NCI-H82 treated with DMSO at 0.1 percent for 48 hours (cell line): ENCODE data around the gene TBL3.
A peak's percentile ranks its signal among the peaks of the same experiment; 100 is the strongest.
"Not testable (repeated sequence)": the region's sequence is repeated elsewhere in the genome, so short reads cannot be mapped to it uniquely, and the experiment has no call there.

ENCODE experiments used
- DNase-seq: peaks from one replicate; lab custom pipeline; 2025; ENCODE audit not compliant: unreplicated experiment; lab: John Stamatoyannopoulos, UW

TBL3 gene

DNA sequence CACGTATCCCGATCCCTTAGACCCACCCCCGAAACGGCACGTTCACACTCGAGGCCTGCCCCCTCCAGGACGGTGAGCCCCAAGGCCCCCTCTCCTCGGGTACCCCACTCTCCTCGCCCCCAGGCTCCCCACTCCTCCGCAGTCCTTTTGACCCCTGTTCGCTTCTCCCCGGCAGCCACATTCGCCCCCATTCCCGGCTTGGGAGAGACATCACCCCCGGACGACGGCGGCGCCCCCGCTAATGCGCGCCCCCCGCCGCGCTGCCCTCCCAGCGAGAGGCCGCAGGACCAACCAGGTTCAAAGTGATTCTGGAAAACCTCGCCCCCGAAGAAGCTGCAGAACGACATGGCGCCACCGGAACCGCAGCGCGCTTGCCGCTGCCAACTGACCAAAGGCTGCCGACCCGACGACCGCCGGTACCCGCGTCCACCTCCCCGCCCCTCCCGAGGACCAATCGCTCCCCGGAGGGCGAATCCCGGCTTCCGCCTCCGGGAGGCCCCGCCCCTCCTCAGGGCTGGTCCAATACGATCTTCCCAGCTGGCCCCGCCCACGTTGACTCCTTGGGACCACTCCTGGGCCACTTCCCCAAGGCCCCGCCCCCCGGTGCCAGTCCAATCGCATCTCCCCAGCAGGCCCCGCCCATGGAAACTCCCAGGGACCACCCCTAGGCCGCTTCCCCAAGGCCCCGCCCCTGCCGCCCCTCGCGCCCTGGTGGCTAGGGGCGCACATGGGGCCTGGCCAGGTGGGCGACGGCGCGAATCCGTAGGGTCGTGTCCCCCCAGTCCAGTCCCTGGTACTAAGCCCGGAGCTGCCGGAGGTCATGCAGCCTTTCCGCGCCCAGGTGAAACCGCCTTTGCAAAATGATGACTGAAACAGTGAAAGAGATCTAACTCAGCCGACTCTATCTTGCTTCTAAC is 28.8 kb upstream of the TBL3 start, which contains the start of gene MSRB1:
Gene MSRB1, minus strand, starts transcription at position 390 of the 917 bp plus-strand sequence. Its CDS starts 43 bp downstream, at position 347.
- DNase-seq, result peak; percentile 99

DNA sequence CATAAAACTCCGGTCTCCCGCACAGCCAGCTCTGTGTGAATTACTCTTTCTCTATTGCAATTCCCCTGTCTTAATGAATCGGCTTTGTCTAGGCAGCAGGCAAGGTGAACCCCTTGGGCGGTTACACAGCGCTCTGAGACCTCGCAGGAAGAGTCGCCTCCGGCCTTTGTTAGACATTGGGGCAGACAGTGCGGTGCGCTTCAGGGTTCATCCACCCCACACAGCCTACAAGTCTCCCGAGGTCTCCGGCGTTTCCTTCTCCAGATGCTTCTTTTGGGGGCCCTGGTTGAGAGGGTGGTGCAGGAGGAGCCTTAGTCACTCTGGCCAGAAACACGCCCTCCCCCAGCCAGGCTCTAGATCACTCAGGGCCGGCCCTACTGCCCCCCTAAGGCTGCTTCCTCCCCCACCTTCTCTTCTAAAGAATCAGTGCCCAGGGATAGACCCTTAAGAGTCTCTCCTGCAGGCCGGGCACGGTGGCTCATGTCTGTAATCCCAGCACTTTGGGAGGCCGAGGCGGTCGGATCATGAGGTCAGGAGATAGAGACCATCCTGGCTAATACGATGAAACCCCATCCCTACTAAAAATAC is 27.1 kb upstream of the TBL3 start:
- DNase-seq, result no peak

DNA sequence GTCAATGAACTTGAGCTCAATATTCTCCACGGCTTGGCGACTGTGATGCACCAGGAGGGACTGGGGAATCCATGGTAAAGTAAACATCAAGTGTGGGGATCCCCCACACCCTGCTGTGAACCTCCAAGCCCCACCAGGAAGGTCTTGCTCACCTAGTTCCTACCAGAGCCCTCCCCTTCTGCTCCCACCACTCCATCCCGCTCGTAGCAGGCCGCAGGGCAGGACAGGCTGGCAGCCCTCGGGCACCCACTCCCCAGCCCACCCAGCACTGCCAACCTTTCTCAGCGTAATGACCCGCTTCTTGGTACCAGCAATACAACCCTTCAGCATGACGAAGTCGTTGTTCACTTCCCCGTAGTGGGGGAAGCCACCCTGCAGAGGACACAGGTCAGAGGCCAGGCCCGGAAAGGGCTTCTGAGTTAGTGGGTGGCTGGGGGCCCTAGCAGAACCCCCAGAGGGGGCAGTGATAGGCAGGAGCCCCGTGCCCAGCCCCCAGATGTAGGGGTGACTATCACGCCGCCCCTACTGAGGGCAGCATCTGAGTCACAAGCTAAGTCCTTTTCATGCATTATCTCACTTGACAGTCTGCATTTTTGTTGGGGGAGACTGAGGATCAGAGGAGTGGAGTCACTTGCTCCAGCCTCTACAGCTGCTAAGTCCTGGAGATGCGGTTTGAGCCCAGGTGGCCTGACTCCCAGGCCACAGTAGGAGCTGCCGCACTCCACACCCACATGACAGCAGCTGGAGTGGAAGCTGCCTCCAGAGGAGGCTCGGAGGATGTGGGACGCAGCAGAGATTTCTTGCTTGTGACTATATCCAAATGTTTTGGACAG is 26.1 kb upstream of the TBL3 start:
- DNase-seq, result no peak

DNA sequence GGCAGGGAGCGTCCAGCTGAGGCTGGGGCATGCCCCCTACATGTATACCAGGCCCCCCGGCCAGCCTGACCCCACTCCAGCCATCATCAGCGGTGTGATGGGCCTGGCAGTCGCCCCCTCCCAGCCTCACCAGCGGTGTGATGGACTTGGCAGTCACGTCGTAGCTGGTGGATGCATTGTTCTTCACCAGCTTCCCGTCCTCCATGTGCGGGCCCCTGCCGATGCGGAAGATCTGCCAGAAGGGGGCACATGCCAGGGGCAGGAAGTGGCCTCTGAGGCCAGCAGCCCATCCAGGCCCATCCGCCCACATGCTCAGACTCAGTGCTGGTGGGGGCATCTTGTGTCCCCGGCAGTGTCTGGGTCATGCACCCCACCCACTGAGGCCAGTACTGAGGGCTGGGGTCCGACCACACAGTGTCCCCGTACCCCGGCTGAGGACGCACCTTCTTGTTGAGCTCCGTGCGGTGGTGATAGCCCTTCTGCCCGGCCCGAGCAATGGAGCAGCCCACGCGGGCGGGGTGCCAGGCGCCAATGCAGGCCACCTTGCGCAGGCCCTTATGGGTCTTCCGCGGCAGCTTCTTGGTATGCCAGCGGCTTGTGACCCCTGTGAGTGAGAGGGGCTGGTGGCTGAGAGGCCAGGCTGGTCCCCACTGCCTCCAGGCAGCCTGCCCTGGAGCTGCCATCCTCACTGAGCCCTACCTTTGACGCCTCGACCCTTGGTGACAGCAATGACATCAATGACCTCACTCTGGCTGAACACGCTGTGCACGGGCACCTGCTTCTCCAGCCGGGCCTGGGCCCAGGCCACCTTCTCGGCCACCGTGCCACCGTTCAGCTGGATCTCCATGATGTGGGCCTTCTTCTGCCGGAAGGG is 25.1 kb upstream of the TBL3 start:
- DNase-seq, result no peak

DNA sequence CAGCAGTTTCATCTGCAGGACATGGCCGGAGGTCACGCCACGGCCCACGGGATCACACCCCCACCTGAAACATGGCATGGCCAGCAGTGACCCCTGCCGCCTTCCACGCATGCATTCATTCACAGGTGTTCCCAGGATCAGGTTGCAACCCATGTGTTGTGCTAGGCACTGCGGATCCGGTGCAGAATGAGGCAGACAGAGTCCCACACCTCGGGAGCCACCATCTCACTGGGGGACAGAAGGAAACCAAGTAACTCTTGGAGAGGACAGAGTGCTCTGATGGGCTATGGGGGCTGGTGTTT is 24.5 kb upstream of the TBL3 start:
- no peak for DNase-seq

DNA sequence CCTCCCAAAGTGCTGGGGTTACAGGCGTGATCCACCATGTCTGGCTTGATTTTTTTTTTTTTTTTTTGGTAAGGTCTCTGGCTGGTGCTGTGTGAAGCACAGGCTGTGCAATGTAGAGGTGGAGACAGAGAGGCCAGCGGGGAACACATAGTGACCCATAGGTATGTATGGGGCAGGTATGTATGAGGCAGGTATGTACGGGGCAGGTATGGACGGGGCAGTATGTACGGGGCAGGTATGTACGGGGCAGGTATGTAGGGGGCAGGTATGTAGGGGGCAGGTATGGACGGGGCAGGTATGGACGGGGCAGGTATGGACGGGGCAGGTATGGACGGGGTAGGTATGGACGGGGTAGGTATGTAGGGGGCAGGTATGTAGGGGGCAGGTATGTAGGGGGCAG is 22.3 kb upstream of the TBL3 start:
- no peak for DNase-seq

DNA sequence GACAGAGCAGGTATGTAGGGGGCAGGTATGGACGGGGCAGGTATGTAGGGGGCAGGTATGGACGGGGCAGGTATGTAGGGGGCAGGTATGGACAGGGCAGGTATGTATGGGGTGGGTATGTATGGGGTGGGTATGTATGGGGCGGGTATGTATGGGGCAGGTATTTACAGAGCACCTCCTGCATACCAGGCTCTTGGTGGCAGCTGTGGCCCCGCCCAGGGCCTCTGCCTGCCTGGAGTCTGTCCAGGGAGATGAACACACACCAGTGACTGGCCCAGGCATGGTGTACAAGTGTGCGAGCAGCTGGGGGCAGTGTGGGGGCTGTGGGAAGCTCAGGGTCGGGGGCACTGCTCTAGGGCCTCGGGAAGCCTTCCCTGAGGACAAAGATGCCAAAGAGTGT is 21.8 kb upstream of the TBL3 start:
- DNase-seq, result no peak

DNA sequence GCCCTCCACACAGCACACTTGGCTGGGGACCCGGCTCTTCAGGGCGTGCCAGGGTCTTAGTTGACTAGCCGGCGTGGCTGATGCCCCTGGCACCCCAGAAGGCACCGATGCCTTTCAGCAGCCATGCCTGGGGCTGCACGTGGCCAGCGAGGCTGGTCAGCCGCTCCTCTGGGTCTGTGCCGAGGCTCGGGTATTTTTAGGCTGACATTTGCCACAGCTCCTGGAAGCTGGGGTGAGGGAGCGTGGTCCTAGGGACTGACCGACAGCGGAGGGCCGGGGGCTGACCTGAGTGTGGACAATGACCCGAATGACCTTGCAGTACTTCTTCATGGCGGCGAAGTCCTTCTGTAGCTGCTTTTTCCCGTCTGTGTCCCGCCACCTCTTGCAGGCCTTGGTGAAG is 21.3 kb upstream of the TBL3 start:
- DNase-seq, result no peak

DNA sequence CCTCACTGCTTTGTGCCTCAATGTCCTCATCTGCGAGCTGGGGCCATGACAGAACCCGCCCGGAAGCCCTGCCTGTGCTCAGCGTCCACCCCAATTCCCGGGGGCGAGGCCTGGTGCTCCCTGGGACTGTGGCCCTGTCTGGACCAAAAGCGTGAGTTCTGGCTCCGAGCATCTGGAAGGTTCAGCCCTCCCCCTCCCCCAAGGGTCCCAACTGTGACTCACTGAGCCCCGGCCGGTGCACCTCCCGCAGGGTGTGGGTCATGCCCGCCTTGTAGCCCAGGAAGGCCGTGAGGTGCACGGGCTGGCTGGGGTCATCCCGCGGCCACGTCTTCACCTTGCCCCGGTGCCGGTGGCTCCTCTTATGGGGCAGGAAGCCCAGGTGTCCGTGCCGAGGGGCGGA is 18.1 kb upstream of the TBL3 start:
- no peak for DNase-seq

DNA sequence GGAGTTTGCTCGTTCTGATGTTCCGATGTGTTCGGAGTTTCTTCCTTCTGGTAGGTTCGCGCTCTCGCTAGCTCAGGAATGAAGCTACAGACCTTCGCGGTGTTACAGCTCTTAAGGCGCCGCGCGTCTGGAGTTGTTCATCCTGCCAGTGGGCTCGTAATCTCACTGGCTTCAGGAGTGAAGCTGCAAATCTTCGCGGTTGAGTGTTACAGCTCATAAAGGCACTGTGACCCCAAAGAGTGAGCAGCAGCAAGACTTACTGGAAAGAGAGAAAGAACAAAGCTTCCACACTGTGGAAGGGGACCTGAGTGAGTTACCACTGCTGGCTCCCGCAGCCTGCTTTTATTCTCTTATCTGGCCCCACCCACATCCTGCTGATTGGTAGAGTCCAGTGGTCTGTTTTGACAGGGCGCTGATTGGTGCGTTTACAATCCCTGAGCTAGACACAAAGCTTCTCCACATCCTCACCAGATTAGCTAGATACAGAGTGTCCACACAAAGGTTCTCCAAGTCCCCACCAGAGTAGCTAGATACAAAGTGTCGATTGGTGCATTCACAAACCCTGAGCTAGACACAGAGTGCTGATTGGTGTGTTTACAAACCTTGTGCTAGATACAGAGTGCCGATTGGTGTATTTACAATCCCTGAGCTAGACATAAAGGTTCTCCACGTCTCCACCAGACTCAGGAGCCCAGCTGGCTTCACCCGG is 14.3 kb upstream of the TBL3 start:
- not testable (repeated sequence) for DNase-seq

DNA sequence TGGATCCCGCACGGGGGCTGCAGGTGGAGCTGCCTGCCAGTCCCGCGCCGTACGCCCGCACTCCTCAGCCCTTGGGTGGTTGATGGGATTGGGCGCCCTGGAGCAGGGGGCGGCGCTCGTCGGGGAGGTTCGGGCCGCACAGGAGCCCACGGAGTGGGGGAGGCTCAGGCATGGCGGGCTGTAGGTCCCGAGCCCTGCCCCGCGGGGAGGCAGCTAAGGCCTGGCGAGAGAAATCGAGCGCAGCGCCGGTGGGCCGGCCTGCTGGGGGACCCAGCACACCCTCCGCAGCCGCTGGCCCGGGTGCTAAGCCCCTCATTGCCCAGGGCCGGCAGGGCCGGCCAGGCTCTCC is 13.7 kb upstream of the TBL3 start:
- not testable (repeated sequence) for DNase-seq

DNA sequence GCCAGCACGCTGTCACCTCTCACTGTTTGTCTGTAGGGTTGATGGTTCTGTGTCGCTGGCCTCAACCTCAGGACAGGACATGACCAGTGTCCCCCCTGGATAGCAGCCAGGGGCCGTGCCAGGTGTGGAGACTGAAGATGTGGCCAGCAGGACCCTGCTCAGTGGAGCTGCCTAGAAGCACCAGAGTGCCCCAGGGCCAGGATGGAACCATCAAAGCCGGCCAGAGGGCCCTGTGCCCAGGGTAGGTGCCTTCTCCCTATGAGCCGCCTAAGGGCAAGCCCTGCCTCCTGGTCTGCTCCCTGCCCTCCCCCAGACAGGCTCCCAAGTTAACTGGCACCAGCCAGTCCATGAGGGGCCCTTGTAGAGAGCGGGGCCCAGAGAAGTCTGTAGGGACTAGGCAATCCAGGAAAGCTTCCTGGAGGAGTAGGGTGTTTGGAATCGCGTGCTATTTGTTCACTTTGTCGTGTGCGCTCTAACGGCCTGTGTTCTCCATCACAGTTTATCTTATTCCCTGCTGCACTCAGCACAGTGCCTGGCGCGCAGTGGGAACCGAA is 13.1 kb upstream of the TBL3 start:
- DNase-seq, result no peak

DNA sequence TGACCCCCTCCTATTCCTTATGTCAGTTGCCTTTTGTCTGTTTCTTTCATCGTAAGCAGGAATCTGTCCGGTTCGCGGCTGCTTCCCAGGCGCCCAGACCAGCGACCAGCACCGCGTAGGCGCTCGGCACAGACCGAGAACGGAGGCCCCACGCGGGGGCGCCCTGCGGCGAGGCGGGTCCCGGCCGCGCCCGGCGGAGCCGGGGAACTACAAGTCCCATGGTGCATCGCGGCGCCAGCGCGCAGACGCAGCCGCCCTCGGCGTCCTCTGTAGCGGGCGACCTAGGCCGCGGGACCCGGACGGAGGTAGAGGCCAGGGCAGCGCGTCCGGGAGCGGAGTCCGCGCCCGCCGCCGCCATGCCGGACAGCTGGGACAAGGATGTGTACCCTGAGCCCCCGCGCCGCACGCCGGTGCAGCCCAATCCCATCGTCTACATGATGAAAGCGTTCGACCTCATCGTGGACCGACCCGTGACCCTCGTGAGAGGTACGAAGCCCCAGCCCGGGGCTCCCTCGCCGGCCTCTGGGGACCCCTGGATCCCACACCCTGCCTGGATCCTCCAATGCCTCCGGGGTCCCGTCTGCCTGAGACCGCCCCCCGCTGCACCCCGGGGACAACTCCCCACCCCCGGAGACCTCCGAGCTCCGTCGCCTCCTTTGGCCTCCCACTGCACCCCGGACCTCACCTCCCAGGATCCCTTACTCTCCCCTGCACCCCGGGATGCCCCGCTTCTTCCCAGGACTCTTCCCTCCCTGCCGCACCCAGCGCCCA is 12.4 kb upstream of the TBL3 start, which contains the start of gene NDUFB10:
Gene NDUFB10, plus strand, starts transcription at position 270 of the 771 bp plus-strand sequence. Its CDS starts 87 bp downstream, at position 357.
- peak; percentile 51 for DNase-seq

DNA sequence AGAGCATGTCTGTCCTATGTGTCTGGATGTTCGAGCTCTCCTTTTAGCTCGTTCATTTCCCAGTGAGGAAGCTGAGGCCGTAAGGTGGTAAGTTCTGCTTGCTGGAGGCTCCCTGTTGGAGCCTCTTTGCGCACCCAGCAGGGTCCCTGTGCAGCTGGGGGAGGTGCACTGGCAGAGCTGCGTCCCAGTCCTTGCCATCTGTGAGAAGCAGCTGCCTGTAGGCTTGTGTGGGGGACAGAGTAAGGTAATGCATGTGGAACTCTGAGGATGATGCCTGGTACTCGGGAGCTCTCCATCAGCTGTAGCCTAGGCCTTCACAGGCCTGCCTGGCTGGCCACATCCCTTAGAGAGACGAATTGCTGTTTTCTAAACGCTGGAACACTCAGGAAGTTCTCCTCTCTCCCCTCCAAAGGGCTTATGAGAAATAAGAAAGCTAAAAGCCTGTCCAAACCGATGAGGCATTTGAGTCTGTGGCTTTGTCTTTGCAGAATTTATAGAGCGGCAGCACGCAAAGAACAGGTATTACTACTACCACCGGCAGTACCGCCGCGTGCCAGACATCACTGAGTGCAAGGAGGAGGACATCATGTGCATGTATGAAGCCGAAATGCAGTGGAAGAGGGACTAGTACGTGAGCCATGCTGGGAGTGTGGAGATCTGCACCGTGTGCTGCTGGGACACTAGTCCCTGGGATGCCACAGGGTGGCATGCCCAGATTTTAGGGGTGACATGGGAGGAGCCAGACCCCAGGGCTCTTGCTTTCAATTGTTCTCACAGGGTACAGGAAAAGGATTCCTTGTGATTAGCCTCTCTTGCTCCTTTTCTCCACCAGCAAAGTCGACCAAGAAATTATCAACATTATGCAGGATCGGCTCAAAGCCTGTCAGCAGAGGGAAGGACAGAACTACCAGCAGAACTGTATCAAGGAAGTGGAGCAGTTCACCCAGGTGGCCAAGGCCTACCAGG is 10.9 kb upstream of the TBL3 start:
- peak; percentile 62 for DNase-seq

DNA sequence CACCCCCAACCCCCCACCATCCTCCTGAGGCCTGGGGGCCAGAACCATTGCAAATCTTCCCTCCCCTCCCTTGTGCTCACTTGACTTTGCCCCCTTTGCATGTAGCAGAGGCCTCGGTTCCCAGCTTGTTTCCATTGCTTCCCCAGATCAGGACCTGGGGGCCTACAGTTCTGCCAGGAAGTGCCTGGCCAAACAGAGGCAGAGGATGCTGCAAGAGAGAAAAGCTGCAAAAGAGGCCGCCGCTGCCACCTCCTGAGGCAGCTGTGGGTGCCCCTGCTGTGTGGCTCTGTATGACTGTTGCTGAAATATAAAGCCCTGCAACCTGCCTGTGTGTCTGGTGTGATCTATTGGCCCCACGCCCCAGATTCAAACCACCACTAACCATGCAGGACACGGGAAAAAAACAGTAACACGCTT is 10.2 kb upstream of the TBL3 start:
- DNase-seq, result no peak

DNA sequence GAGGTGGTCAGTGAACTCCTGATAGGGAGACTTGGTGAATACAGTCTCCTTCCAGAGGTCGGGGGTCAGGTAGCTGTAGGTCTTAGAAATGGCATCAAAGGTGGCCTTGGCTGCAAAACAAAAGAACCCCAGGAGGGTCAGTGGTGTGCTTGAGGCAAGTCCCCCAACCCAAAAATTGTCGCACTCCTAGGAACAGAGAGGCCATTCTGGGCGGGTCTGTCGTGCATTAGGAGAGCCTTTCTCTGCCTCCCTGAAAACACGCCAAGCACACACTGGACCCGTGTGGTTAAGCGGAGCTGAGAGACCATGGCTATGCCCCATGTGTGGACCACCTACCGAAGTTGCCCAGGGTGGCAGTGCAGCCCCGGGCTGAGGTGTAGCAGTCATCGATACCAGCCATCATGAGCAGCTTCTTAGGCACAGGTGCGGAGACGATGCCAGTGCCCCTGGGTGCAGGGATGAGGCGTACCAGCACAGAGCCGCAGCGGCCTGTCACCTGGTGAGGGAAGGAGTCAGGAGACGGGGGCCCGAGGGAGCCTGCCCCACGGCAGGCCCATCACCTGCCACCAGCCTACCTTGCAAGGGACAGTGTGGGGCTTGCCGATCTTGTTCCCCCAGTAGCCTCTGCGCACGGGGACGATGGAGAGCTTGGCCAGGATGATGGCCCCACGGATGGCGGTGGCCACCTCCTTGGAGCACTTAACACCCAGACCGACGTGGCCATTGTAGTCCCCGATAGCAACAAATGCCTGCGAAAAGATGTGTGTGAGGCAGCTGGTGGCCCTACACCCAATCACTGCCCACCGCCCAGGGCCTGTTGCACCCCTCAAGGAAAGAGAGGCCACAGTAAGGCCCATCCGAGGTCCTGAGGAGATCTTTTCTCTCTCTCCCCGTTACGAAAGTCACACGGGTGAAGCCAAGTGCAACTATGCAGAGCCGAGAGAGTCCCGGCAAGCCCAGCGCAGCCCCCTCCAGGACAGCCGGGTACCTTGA is 9.4 kb upstream of the TBL3 start:
- DNase-seq, result not testable (repeated sequence)
